Neural crest cell (in vitro differentiated cells): Measurements from ENCODE around the gene CCDC71L. TPM values are rescaled to one million over a fixed set of nuclear protein-coding genes. Genes with fewer than 3 reads are reported as not detected.

Experiments
- DNase-seq: peaks from one replicate; pipeline ENCODE4 v3.0.0; 2021; ENCODE audit warnings: low read depth, mixed read lengths, low spot score
- H3K27ac Mint-ChIP-seq: one replicate; pipeline ENCODE4 v1.8.0; 2021; ENCODE audit warnings: mild to moderate bottlenecking, mixed read lengths; ENCODE audit not compliant: unreplicated experiment
- H3K27me3 Mint-ChIP-seq: 2 replicates; pipeline ENCODE4 v1.8.0; 2021; ENCODE audit warnings: low read depth, mild to moderate bottlenecking, mixed read lengths
- H3K36me3 Mint-ChIP-seq: 2 replicates; pipeline ENCODE4 v1.8.0; 2021; ENCODE audit warnings: low read depth, mild to moderate bottlenecking, mixed read lengths
- H3K4me1 Mint-ChIP-seq: 2 replicates; pipeline ENCODE4 v1.8.0; 2021; ENCODE audit warnings: mixed read lengths
- H3K4me3 Mint-ChIP-seq: one replicate; pipeline ENCODE4 v1.8.0; 2021; ENCODE audit warnings: mild to moderate bottlenecking, mixed read lengths
- H3K9me3 Mint-ChIP-seq: 2 replicates; pipeline ENCODE4 v1.8.0; 2021; ENCODE audit warnings: mixed read lengths
- total RNA-seq: library from RNA; stranded (reverse); gene quantifications from 2 replicates; pipeline ENCODE4 v1.2.1, GENCODE V29; 2021
- TF ChIP-seq, protein P1 (sequence below): fragments of 200-600 bp; sonication (generic); conservative IDR thresholded peaks from 2 replicates; pipeline ENCODE4 v1.5.0; 2021; ENCODE audit warnings: antibody characterized with exemption, mild to moderate bottlenecking

CCDC71L gene
- total RNA-seq, 1 donor from 2014 or later = 18.5 TPM

DNA sequence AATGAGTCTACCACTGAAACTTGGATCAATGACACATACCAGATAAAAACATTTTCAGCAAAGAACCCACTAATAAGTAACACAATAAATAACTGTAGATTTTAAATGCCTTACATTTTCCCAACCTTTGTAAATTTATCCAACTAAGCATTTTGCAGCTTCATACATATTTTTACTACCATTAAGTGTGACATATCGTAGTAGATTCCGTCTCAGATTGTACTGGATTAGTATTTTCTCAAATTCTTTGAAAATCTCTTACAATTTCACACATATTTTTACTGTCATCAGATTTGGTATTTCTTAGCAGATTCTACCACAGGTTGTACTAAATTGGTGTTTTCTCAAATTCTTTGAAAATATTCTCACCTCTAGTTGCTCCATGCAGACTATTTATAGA, 26.0 kb downstream of the CCDC71L start:
- Mint-ChIP-seq H3K27me3 (peaks cover 3% of the 10 kb centered on the region), H3K27ac (no peak overlapping the region), H3K4me3 (no peak overlapping the region), H3K9me3 (peaks cover 7% of the 10 kb centered on the region), H3K36me3 (no peaks in the 10 kb centered on the region), H3K4me1 (no peaks in the 10 kb centered on the region)
- DNase-seq = no peak
- TF ChIP-seq, protein P1, sequence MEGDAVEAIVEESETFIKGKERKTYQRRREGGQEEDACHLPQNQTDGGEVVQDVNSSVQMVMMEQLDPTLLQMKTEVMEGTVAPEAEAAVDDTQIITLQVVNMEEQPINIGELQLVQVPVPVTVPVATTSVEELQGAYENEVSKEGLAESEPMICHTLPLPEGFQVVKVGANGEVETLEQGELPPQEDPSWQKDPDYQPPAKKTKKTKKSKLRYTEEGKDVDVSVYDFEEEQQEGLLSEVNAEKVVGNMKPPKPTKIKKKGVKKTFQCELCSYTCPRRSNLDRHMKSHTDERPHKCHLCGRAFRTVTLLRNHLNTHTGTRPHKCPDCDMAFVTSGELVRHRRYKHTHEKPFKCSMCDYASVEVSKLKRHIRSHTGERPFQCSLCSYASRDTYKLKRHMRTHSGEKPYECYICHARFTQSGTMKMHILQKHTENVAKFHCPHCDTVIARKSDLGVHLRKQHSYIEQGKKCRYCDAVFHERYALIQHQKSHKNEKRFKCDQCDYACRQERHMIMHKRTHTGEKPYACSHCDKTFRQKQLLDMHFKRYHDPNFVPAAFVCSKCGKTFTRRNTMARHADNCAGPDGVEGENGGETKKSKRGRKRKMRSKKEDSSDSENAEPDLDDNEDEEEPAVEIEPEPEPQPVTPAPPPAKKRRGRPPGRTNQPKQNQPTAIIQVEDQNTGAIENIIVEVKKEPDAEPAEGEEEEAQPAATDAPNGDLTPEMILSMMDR = no peak

DNA sequence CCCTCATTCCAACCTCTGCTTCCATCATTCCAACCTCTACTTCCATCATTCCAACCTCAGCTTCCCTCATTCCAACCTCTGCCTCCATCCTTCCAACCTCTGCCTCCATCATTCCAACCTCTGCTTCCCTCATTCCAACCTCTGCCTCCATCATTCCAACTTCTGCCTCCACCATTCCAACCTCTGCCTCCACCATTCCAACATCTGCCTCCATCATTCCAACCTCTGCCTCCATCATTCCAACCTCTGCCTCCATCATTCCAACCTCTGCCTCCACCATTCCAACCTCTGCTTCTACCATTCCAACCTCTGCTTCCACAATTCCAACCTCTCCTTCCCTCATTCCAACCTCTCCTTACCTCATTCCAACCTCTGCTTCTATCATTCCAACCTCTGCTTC, 30.3 kb downstream of the CCDC71L start:
- DNase-seq = no peak
- Mint-ChIP-seq H3K4me3 (no peak overlapping the region), H3K27ac (no peak overlapping the region), H3K36me3 (no peaks in the 10 kb centered on the region), H3K27me3 (peaks cover 6% of the 10 kb centered on the region), H3K9me3 (peaks cover 2% of the 10 kb centered on the region), H3K4me1 (no peaks in the 10 kb centered on the region)
- TF ChIP-seq, protein P1 = no peak

DNA sequence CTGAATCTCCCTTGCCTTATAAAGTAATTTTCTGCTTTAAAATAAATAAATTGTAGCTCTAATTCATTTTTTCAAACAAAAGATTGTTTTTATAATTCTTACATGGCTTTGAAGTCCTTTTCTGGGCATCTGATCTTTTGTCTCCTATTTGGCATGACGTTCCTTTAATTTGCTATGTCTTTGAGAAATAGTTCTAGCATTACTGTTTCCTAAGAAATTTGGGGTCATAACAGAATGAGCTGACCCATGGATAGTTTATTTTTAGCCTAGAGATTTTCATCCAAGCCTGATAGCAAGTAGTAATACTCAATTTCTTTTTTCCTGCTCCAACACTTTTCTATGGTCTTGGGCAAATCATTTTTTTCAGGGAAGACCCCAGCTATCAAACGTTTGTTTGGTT, 31.4 kb downstream of the CCDC71L start:
- DNase-seq = no peak
- TF ChIP-seq, protein P1 = no peak

GRCh38 chr7:106626376-106627164, 34.4 kb downstream of the CCDC71L start:
- H3K27ac Mint-ChIP-seq = no peak overlapping the region
- peaks cover 4% of the 10 kb centered on the region for H3K9me3 Mint-ChIP-seq
- no peaks in the 10 kb centered on the region for H3K36me3 Mint-ChIP-seq
- H3K4me1 Mint-ChIP-seq = no peaks in the 10 kb centered on the region
- H3K4me3 Mint-ChIP-seq = no peak overlapping the region
- TF ChIP-seq, protein P1 = no peak
- H3K27me3 Mint-ChIP-seq = peaks cover 3% of the 10 kb centered on the region
- no peak for DNase-seq

More for the DNA sequence above, 31.4 kb downstream of the CCDC71L start:
- Mint-ChIP-seq H3K4me1 (no peaks in the 10 kb centered on the region), H3K36me3 (no peaks in the 10 kb centered on the region), H3K9me3 (no peaks in the 10 kb centered on the region), H3K27me3 (peaks cover 6% of the 10 kb centered on the region), H3K27ac (no peak overlapping the region), H3K4me3 (no peak overlapping the region)

GRCh38 chr7:106625678-106626301, 35.2 kb downstream of the CCDC71L start:
- Mint-ChIP-seq H3K36me3 (no peaks in the 10 kb centered on the region), H3K4me1 (no peaks in the 10 kb centered on the region), H3K27ac (no peak overlapping the region), H3K27me3 (peaks cover 3% of the 10 kb centered on the region), H3K9me3 (peaks cover 7% of the 10 kb centered on the region), H3K4me3 (no peak overlapping the region)
- no peak for DNase-seq
- TF ChIP-seq, protein P1 = no peak
